22Rv1 (cell line): ENCODE data around the gene CTBP2.

ENCODE experiments used
- H3K27ac ChIP-seq: fragments of 450-650 bp; 2 replicates; pipeline ENCODE4 v1.5.1; 2017
- ZFX ChIP-seq: fragments of 450-650 bp; IDR thresholded peaks from 2 replicates; pipeline ENCODE4 v1.6.1; 2017; ENCODE audit warnings: antibody characterized with exemption, borderline replicate concordance
- TF ChIP-seq, protein P1 (sequence below): fragments of 450-650 bp; IDR thresholded peaks from 2 replicates; pipeline ENCODE4 v1.5.1; 2017; ENCODE audit warnings: mild to moderate bottlenecking

Gene CTBP2

DNA sequence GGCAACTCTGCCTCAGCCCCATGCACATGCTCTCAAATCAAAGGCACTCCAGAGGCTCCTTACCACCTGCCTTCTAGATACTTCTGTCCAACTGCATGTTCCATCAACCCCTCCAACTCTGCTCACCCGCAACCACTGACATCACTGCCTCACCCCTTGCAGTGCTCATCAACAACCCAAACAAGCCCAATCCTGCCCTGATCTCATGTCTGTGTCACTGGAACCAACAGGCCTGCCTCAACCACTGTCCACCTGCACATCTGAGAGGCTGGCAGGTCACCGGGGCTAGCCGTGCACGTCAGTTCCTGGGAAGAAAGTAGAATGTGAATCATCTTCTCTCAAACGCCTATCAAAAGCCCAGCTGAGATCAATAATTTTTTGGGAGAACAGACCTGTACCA, 33.3 kb downstream of the CTBP2 start:
- no peak for TF ChIP-seq ZFX
- TF ChIP-seq, protein P1, sequence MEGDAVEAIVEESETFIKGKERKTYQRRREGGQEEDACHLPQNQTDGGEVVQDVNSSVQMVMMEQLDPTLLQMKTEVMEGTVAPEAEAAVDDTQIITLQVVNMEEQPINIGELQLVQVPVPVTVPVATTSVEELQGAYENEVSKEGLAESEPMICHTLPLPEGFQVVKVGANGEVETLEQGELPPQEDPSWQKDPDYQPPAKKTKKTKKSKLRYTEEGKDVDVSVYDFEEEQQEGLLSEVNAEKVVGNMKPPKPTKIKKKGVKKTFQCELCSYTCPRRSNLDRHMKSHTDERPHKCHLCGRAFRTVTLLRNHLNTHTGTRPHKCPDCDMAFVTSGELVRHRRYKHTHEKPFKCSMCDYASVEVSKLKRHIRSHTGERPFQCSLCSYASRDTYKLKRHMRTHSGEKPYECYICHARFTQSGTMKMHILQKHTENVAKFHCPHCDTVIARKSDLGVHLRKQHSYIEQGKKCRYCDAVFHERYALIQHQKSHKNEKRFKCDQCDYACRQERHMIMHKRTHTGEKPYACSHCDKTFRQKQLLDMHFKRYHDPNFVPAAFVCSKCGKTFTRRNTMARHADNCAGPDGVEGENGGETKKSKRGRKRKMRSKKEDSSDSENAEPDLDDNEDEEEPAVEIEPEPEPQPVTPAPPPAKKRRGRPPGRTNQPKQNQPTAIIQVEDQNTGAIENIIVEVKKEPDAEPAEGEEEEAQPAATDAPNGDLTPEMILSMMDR = no peak
- H3K27ac ChIP-seq = no peak overlapping the region

DNA sequence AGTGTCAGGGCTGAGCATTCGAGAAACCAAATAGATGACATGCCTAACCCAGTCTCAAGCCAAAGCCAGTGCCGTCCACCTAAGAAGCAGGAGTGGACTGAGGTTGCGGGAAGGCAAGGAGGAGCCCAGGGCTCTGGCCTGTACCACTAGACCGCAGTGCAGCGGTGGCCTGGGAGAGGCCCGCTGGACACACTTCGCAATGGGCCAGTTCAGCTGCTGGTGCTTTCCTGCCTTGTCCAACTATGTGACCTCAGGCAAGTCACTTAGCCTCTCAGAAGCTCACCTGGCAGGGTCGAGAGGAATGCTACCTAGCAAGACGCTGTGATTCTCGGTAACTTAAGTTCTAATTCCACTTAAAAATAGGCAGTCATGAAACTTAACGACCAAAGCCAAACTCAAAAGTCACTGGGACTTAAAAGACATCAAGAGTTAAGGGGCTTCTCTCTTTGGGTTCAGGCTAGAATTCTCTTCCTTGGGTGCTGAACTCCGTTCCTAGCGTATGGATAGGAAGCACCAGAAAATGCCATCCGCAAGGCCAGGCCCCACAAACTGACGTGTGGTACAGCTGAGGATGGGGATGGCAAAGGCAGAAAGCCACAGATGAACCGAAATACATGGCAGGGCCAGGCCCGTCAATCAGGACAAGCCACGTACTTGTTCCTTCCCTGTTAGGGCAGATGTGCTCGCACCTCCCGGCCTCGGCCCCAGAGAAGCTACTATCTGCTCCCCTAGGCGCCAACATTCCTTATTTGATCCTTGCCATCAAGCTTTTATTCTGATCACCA, 34.2 kb downstream of the CTBP2 start:
- H3K27ac ChIP-seq = no peak overlapping the region

DNA sequence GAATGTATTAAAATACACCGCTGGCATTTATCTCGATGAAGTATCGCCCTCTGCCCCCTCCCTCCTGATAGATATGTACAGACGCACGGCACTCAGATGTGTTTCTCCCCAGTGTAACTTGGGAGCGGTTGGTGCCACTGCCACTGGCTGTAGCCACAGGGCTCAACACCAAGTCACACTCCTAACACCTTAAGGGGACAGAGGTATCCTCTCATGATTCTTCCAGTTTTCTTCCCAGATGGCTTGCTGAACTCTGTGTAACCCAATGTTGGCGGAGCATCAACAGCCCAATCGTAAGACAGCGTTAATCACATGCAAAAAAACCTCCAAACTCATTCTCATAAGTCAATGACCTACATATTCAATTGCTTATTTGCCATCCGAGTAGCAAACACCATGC, 35.5 kb downstream of the CTBP2 start:
- no peak overlapping the region for H3K27ac ChIP-seq
- TF ChIP-seq ZFX = no peak
- TF ChIP-seq, protein P1 = no peak

More for the DNA sequence above, 34.2 kb downstream of the CTBP2 start:
- no peak for TF ChIP-seq ZFX
- TF ChIP-seq, protein P1 = no peak

DNA sequence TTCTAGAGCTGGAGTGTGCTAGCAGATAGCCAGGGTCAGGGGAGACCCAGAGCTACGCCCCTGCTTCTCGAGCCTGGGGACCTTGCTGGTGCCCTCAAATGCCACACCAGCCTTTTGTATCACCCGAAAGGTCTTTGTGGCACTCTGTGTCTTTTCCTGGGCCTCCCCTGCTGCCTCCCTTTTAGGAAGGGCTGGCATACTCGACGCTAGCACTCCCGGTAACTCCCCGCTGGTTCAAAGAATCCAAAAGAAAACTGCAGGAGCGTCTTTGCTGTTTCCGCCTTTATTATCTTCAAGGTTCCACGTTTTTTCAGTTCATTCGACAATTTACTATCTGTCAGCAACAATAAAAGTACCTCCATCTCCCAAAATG, 36.3 kb downstream of the CTBP2 start:
- H3K27ac ChIP-seq = peak overlapping the region; percentile 25
- no peak for TF ChIP-seq ZFX
- TF ChIP-seq, protein P1 = no peak

DNA sequence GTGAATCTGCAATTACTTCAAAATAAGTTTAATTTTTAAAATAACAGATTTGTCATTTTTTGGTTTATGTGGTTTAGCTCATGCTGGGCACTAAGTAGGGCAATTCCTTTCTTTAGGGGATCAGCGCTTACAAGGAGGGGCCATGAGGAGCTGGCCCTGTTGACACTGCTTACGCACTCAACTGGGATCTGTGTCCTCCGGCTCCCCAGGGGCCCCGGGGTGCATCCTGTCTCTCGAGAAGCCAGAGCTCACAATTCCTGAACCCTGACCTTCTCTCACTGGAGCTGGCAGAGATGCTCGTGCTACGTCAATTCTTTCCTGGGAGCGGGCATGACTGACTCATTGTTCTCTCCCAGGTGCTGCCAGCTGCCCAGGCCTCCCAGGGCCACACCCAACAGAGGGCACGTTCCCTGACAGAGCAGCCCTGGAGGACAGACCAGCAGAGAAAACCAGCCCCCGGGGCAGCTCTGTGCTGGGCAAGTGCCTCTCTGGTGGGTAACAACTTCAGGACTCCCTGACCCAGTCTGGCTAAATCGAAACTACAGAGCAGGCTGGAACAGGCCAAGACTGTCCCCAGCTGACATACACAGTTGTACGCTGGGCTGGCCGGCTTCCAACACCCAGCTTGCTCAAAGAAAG, 36.8 kb downstream of the CTBP2 start:
- TF ChIP-seq, protein P1 = no peak
- TF ChIP-seq ZFX = no peak
- peak overlapping the region; percentile 25 for H3K27ac ChIP-seq

DNA sequence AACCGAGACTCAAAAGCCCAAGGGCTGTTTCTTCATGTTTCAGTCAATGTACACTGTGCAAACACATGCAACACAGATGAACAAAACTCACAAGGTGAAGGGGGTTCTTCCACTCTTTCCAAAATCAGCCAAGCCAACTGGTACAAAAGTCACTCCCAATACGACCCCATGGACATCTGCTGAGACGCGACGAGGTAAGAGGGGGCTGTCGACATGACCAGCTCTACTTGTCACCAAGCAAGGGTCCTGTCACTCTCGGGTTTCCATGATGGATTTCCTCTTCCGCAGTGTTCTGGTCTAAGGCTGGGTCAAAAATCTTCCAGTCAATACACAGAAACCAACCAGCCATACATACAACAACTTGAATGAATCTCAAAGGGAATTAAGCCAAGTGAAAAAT, 37.8 kb downstream of the CTBP2 start:
- no peak for TF ChIP-seq ZFX
- TF ChIP-seq, protein P1 = no peak
- no peak overlapping the region for H3K27ac ChIP-seq

DNA sequence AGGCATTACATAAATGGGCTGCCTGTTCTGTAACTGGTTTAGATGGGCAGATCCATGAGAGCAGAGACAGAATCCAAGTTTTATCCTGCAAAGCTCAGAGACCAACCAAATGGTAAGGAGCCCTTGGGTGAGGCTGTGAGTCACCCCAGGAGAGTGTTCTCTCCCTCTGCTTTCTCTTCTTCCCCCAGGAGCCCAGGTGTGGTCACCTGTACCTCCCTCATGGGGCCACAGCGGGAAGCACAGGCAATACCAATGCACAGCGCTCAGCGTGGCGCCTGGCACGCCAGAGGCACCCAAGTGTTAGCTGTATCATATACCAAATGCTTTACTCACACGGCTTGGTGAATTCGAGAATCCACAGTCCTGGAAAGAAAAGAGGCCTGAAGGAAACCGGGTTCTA, 39.4 kb downstream of the CTBP2 start:
- no peak for TF ChIP-seq ZFX
- TF ChIP-seq, protein P1 = no peak
- no peak overlapping the region for H3K27ac ChIP-seq
